HG03064 (cell line): ENCODE results near the gene GAGE2A.
"Not testable (repeated sequence)": the region's sequence is repeated elsewhere in the genome, so short reads cannot be mapped to it uniquely, and the experiment has no call there.

Experiments used
- ATAC-seq: cut with Tn5 transposase; IDR thresholded peaks from one replicate; pipeline ENCODE4 v1.9.1; 2021; ENCODE audit warnings: low read depth; ENCODE audit not compliant: unreplicated experiment

The GAGE2A gene

GRCh38 chrX:49589196-49589595 is at the start of gene GAGE2A:
GAGE2A (plus strand) TSS chrX:49589496; CDS start chrX:49590651, 1,155 bp downstream.
- not testable (repeated sequence) for ATAC-seq

GRCh38 chrX:49541433-49541832 is 47.9 kb upstream of the GAGE2A start, which contains the start of gene GAGE12D:
GAGE12D (plus strand) TSS chrX:49541733; CDS start chrX:49542888, 1,155 bp downstream.
- ATAC-seq = not testable (repeated sequence)

- ATAC-seq = not testable (repeated sequence)
Measured at GRCh38 chrX:49550989-49551388, 38.3 kb upstream of the GAGE2A start, which contains the start of gene GAGE12E. GAGE12E (plus strand) TSS chrX:49551289; CDS start chrX:49552444, 1,155 bp downstream.

- not testable (repeated sequence) for ATAC-seq
Measured at GRCh38 chrX:49560542-49560941, 28.8 kb upstream of the GAGE2A start, which contains the start of gene GAGE12F. GAGE12F (plus strand) TSS chrX:49560842; CDS start chrX:49561997, 1,155 bp downstream.

GRCh38 chrX:49568728-49569127 is 20.6 kb upstream of the GAGE2A start:
- not testable (repeated sequence) for ATAC-seq

GRCh38 chrX:49569152-49569551 is 20.1 kb upstream of the GAGE2A start:
- not testable (repeated sequence) for ATAC-seq

- ATAC-seq = not testable (repeated sequence)
Measured at GRCh38 chrX:49570100-49570499, 19.2 kb upstream of the GAGE2A start, which contains the start of gene GAGE12G. GAGE12G (plus strand) TSS chrX:49570400; CDS start chrX:49571555, 1,155 bp downstream.

- not testable (repeated sequence) for ATAC-seq
Measured at GRCh38 chrX:49579649-49580048, 9.6 kb upstream of the GAGE2A start, which contains the start of gene GAGE12H. GAGE12H (plus strand) TSS chrX:49579949; CDS start chrX:49581104, 1,155 bp downstream.

GRCh38 chrX:49589769-49590478 is 628 bp downstream of the GAGE2A start:
- not testable (repeated sequence) for ATAC-seq

GRCh38 chrX:49590488-49590887 is 1.2 kb downstream of the GAGE2A start:
- not testable (repeated sequence) for ATAC-seq

- not testable (repeated sequence) for ATAC-seq
Measured at GRCh38 chrX:49598720-49599119, 9.4 kb downstream of the GAGE2A start, which contains the start of gene GAGE1. GAGE1 (plus strand) TSS chrX:49599020; CDS start chrX:49600175, 1,155 bp downstream.

- ATAC-seq = no peak
Measured at GRCh38 chrX:49610718-49611310, 21.5 kb downstream of the GAGE2A start.

GRCh38 chrX:49618574-49618973 is 29.3 kb downstream of the GAGE2A start:
- ATAC-seq = no peak

- ATAC-seq = no peak
Measured at GRCh38 chrX:49627086-49627777, 37.9 kb downstream of the GAGE2A start.

GRCh38 chrX:49644991-49645637 is 55.8 kb downstream of the GAGE2A start:
- no peak for ATAC-seq
